ENCODE data around the gene SLC25A27. TPM values are rescaled to one million over a fixed set of nuclear protein-coding genes. Genes with fewer than 3 reads are reported as not detected.

Gene SLC25A27
- total and polyA plus RNA-seq, 7 donors, result 2.1 to 13.3 (median 6.8) TPM

DNA sequence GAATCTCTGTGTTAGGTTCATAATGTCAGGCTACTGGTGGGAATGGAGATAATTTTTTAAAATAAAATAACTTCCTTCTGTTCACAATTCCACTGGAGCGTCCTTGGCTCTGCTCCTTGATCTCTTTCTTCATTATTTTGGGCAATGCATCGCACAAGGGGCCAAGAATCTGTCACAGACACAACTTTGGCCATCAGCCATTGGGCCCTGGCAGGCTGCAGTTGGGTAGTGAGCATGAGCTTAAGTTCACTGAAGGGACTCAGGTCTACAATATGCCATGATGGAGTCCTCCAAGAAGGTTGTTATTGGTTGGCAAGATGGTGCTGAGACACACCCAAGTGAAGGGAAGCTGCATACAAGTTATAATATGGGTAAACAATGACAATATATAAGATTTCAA lies 40.1 kb upstream of the SLC25A27 start:
- ATAC-seq (no peak), DNase-seq (no peak)
- no peaks in the 10 kb centered on the region for H3K27me3 ChIP-seq (ENCODE audit: insufficient read depth in 3 of 3, low read length in 2 of 3)
- intact Hi-C loops (cut with DNase I), result no loop called here
- TF ChIP-seq, protein P1, sequence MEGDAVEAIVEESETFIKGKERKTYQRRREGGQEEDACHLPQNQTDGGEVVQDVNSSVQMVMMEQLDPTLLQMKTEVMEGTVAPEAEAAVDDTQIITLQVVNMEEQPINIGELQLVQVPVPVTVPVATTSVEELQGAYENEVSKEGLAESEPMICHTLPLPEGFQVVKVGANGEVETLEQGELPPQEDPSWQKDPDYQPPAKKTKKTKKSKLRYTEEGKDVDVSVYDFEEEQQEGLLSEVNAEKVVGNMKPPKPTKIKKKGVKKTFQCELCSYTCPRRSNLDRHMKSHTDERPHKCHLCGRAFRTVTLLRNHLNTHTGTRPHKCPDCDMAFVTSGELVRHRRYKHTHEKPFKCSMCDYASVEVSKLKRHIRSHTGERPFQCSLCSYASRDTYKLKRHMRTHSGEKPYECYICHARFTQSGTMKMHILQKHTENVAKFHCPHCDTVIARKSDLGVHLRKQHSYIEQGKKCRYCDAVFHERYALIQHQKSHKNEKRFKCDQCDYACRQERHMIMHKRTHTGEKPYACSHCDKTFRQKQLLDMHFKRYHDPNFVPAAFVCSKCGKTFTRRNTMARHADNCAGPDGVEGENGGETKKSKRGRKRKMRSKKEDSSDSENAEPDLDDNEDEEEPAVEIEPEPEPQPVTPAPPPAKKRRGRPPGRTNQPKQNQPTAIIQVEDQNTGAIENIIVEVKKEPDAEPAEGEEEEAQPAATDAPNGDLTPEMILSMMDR (IDR thresholded peaks at IDR 0.05), result no peak
- no peak overlapping the region for H3K4me3 ChIP-seq
- H3K36me3 ChIP-seq (ENCODE audit: insufficient read depth in 1 of 2, low read depth in 1 of 2), result peaks cover 0 to 2% of the 10 kb centered on the region in 2 donors
- no peaks in the 10 kb centered on the region for H3K9me3 ChIP-seq
- WGBS, 3 donors, result 31 to 49% (median 46%) methylated on average over 2 of the region's 2 CpGs
- H3K4me1 ChIP-seq, result no peaks in the 10 kb centered on the region
- H3K27ac ChIP-seq, result no peak overlapping the region

DNA sequence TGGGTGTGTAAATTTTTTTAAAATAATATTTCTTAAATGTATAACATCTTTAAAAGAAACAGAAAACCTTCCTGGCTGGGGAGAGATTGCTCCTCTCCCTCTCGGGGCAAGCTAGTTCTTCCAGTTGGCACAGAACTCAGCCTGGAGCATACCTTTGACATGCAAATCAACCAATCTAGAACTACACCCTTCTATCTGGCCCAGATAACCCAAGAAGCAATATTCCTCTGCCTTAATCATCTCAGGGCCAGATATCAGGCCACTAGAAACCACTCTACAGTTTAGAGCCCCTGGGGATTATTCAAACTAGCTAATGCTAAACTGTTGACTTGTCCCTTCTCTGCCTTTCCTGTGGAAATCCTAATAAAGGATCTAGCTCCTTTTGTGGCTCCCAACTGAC lies 34.0 kb upstream of the SLC25A27 start:
- intact Hi-C loops (cut with DNase I), result no loop called here
- ATAC-seq, result no peak
- no peaks in the 10 kb centered on the region for H3K4me1 ChIP-seq

GRCh38 chr6:46626228-46626909 lies 26.4 kb upstream of the SLC25A27 start:
- 27 to 48% (median 43%) methylated on average over 3 of the region's 3 CpGs for WGBS, 3 donors
- TF ChIP-seq, protein P1 (IDR thresholded peaks at IDR 0.05), result peak; percentile 73
- H3K4me3 ChIP-seq, result no peak overlapping the region
- ATAC-seq (peak in 2 of 4 donors; percentile 59 to 79), DNase-seq (no peak)
- intact Hi-C loops (cut with DNase I), result loop anchor here (2.0 to 10.0 kb wide), 7 partner anchors 132 to 534 kb away; partner anchors contain the start of gene RCAN2 (in 1 of the 2)
- no peaks in the 10 kb centered on the region for H3K4me1 ChIP-seq
- no peaks in the 10 kb centered on the region for H3K9me3 ChIP-seq
- peaks cover 0 to 2% of the 10 kb centered on the region in 2 donors for H3K36me3 ChIP-seq (ENCODE audit: insufficient read depth in 1 of 2, low read depth in 1 of 2)
- no peak overlapping the region for H3K27ac ChIP-seq
- no peaks in the 10 kb centered on the region for H3K27me3 ChIP-seq (ENCODE audit: insufficient read depth in 3 of 3, low read length in 2 of 3)

More for the DNA sequence above, 34.0 kb upstream of the SLC25A27 start:
- no peak overlapping the region for H3K27ac ChIP-seq
- DNase-seq, result no peak
- WGBS, 3 donors, result 77 to 92% (median 79%) methylated on average over 1 of the region's 1 CpG
- no peaks in the 10 kb centered on the region for H3K27me3 ChIP-seq (ENCODE audit: insufficient read depth in 3 of 3, low read length in 2 of 3)
- H3K9me3 ChIP-seq, result no peaks in the 10 kb centered on the region
- TF ChIP-seq, protein P1 (IDR thresholded peaks at IDR 0.05), result no peak
- no peak overlapping the region for H3K4me3 ChIP-seq
- peaks cover 0 to 5% of the 10 kb centered on the region in 2 donors for H3K36me3 ChIP-seq (ENCODE audit: insufficient read depth in 1 of 2, low read depth in 1 of 2)

DNA sequence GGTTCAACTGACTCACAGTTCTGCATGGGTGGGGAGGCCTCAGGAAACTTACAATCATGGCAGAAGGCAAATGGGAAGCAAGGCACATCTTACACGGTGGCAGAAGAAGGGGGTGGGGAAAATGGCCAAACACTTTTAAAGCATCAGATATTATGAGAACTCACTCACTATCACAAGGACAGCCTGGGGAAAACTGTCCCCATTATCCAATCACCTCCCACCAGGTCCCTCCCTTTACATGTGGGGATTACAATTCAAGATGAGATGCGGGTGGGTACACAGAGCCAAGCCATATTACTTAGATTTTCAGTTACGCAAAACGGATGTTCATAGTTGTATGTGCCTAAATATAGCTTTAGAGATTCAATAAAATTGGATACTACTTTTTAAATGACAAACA lies 25.8 kb upstream of the SLC25A27 start:
- Histone ChIP-seq H3K9me3 (no peaks in the 10 kb centered on the region), H3K4me3 (no peak overlapping the region), H3K4me1 (no peaks in the 10 kb centered on the region), H3K27ac (no peak overlapping the region), H3K27me3 (ENCODE audit: insufficient read depth in 3 of 3, low read length in 2 of 3) (no peaks in the 10 kb centered on the region), H3K36me3 (ENCODE audit: insufficient read depth in 1 of 2, low read depth in 1 of 2) (peaks cover 0 to 2% of the 10 kb centered on the region in 2 donors)
- ATAC-seq (no peak), DNase-seq (no peak)
- 88 to 91% (median 91%) methylated on average over 4 of the region's 4 CpGs for WGBS, 3 donors
- TF ChIP-seq, protein P1 (IDR thresholded peaks at IDR 0.05), result no peak
- intact Hi-C loops (cut with DNase I), result loop anchor here (2.0 to 10.0 kb wide), 7 partner anchors 132 to 535 kb away; partner anchors contain the start of gene RCAN2 (in 1 of the 2)
